IMR-90 (cell line): ENCODE measurements around the gene NRARP.

Experiments
- BHLHE40 ChIP-seq: fragments of 150-350 bp; IDR thresholded peaks from 2 replicates; pipeline ENCODE4 v1.6.1; 2016; ENCODE audit warnings: mild to moderate bottlenecking, low read depth, low read length
- CEBPB ChIP-seq: IDR thresholded peaks from 2 replicates; pipeline ENCODE4 v1.6.1; 2012; ENCODE audit warnings: low read depth, low read length, improper control_type of control experiment
- CHD1 ChIP-seq: IDR thresholded peaks from 2 replicates; pipeline ENCODE4 v1.6.1; 2012; ENCODE audit warnings: low read depth, low read length, improper control_type of control experiment
- CTCF ChIP-seq: conservative IDR thresholded peaks from 2 replicates; pipeline ENCODE4 v1.5.1; 2012; ENCODE audit warnings: mild to moderate bottlenecking, low read depth, low read length, improper control_type of control experiment
- ELK1 ChIP-seq: fragments of 150-350 bp; IDR thresholded peaks from 2 replicates; pipeline ENCODE4 v1.6.1; 2016; ENCODE audit warnings: low read depth, mild to moderate bottlenecking, low read length, moderate library complexity, borderline replicate concordance
- FOS ChIP-seq: fragments of 150-350 bp; IDR thresholded peaks from 2 replicates; pipeline ENCODE4 v1.6.1; 2016; ENCODE audit warnings: low read depth, low read length
- MAFK ChIP-seq: IDR thresholded peaks from 2 replicates; pipeline ENCODE4 v1.6.1; 2012; ENCODE audit warnings: low read depth, low read length, improper control_type of control experiment
- MAZ ChIP-seq: IDR thresholded peaks from 2 replicates; pipeline ENCODE4 v1.6.1; 2012; ENCODE audit warnings: low read depth, mild to moderate bottlenecking, low read length, improper control_type of control experiment, moderate library complexity, borderline replicate concordance
- POLR2A ChIP-seq: IDR thresholded peaks from 2 replicates; pipeline ENCODE4 v1.6.1; 2012; ENCODE audit warnings: mild to moderate bottlenecking, low read depth, low read length
- RAD21 ChIP-seq: IDR thresholded peaks from 2 replicates; pipeline ENCODE4 v1.6.1; 2012; ENCODE audit warnings: low read length, improper control_type of control experiment
- RCOR1 ChIP-seq: IDR thresholded peaks from 2 replicates; pipeline ENCODE4 v1.6.1; 2012; ENCODE audit warnings: mild to moderate bottlenecking, low read length, improper control_type of control experiment; ENCODE audit not compliant: insufficient replicate concordance
- RFX5 ChIP-seq: IDR thresholded peaks from 2 replicates; pipeline ENCODE4 v1.8.0; 2012; ENCODE audit warnings: low read depth, mild to moderate bottlenecking, low read length, moderate library complexity
- SMC3 ChIP-seq: fragments of 150-350 bp; IDR thresholded peaks from 2 replicates; pipeline ENCODE4 v1.6.1; 2016; ENCODE audit warnings: low read depth, mild to moderate bottlenecking, antibody characterized with exemption, low read length, moderate library complexity
- USF2 ChIP-seq: fragments of 150-350 bp; IDR thresholded peaks from 2 replicates; pipeline ENCODE4 v1.6.1; 2017; ENCODE audit warnings: mild to moderate bottlenecking, antibody characterized with exemption, low read length, low read depth

GRCh38 chr9:137302118-137302448 is at the start of gene NRARP:
- TF ChIP-seq RCOR1, result no peak
- peak; percentile 25; the same call in 1 of the 2 replicates for TF ChIP-seq USF2
- 0 out of 2 replicates have a peak, but pooled peaks have one; percentile 25 for TF ChIP-seq POLR2A
- no peak for TF ChIP-seq CTCF
- no peak for TF ChIP-seq MAFK
- no peak for TF ChIP-seq SMC3
- TF ChIP-seq MAZ, result peak; percentile 56; the same call in 1 of the 2 replicates
- TF ChIP-seq RFX5, result no peak
- no peak for TF ChIP-seq RAD21
- no peak for TF ChIP-seq FOS
- no peak for TF ChIP-seq CHD1
- TF ChIP-seq ELK1, result no peak
- no peak for TF ChIP-seq BHLHE40
- TF ChIP-seq CEBPB, result 0 out of 2 replicates have a peak, but pooled peaks have one; percentile 16
